Measurements from ENCODE around the gene CTNND1. TPM values are rescaled to one million over a fixed set of nuclear protein-coding genes. Genes with fewer than 3 reads are reported as not detected.

Gene CTNND1
- total and polyA plus RNA-seq, 2 of the 4 experiments (the other 2 are of a cell fraction), result 88.5 to 229 TPM

GRCh38 chr11:57785072-57785471 is 23.5 kb downstream of the CTNND1 start:
- H3K56ac ChIP-seq (ENCODE audit: extremely low read depth, insufficient read depth, low read length), result no peak overlapping the region
- H3K4me2 ChIP-seq (ENCODE audit: low read depth, low read length), result no peak overlapping the region
- no peak overlapping the region for H3K27ac ChIP-seq (ENCODE audit: insufficient read depth, low read length)
- H3K18ac ChIP-seq (ENCODE audit: low read depth, low read length), result no peak overlapping the region
- H2BK120ac ChIP-seq (ENCODE audit: low read depth, low read length), result no peak overlapping the region
- dilution Hi-C loops (cut with HindIII; ENCODE audit: low sequenced_read_pairs, unreplicated experiment), result no loop called here
- no peak overlapping the region for H3K14ac ChIP-seq (replicated peaks; ENCODE audit: low read depth, low read length)
- no peak overlapping the region for H2BK20ac ChIP-seq (ENCODE audit: low read depth, low read length)
- H4K8ac ChIP-seq (ENCODE audit: low read depth in 2 of 2, low read length in 2 of 2), result no peak overlapping the region
- H3K79me1 ChIP-seq (ENCODE audit: low read depth in 1 of 2, low read length in 2 of 2), result peaks cover 9 to 72% of the 10 kb centered on the region in 2 experiments; a peak in 2 of 4 replicates
- H3K9ac ChIP-seq (ENCODE audit: low read depth, low read length), result no peak overlapping the region
- H2AK9ac ChIP-seq (replicated peaks; ENCODE audit: low read depth, low read length, poor library complexity), result no peak overlapping the region
- TF ChIP-seq CTCF (conservative IDR thresholded peaks at IDR 0.05; ENCODE audit: low read depth, low read length), result no peak
- TF ChIP-seq NFE2L2 (IDR thresholded peaks at IDR 0.05; ENCODE audit: low read depth, low read length), result no peak
- TF ChIP-seq BHLHE40 (IDR thresholded peaks at IDR 0.05; ENCODE audit: low read depth, low read length), result no peak
- no peak for TF ChIP-seq FOS (IDR thresholded peaks at IDR 0.05; ENCODE audit: low read depth, low read length)
- TF ChIP-seq MAFK (IDR thresholded peaks at IDR 0.05; ENCODE audit: low read depth, low read length), result no peak
- TF ChIP-seq RFX5 (IDR thresholded peaks at IDR 0.05; ENCODE audit: low read depth, low read length), result no peak
- no peak for TF ChIP-seq MXI1 (IDR thresholded peaks at IDR 0.05; ENCODE audit: borderline replicate concordance, low read depth, low read length)
- no peak for TF ChIP-seq RAD21 (IDR thresholded peaks at IDR 0.05; ENCODE audit: low read length)
- TF ChIP-seq RCOR1 (IDR thresholded peaks at IDR 0.05; ENCODE audit: insufficient replicate concordance, low read length), result no peak
- TF ChIP-seq POLR2A (IDR thresholded peaks at IDR 0.05; ENCODE audit: low read depth, low read length), result no peak
- no peak for TF ChIP-seq MAZ (IDR thresholded peaks at IDR 0.05; ENCODE audit: borderline replicate concordance, low read depth, low read length)
- no peak for TF ChIP-seq SMC3 (IDR thresholded peaks at IDR 0.05; ENCODE audit: low read depth, low read length)
- no peak for TF ChIP-seq ELK1 (IDR thresholded peaks at IDR 0.05; ENCODE audit: borderline replicate concordance, low read depth, low read length)
- no peak for TF ChIP-seq CEBPB (IDR thresholded peaks at IDR 0.05; ENCODE audit: low read depth, low read length)
- TF ChIP-seq CHD1 (IDR thresholded peaks at IDR 0.05; ENCODE audit: low read depth, low read length), result no peak
- TF ChIP-seq USF2 (IDR thresholded peaks at IDR 0.05; ENCODE audit: low read depth, low read length), result no peak
- CTCF ChIA-PET, result no interaction called here
- no CpG with 5 or more reads among the region's 2 CpGs for WGBS, 2 experiments (ENCODE audit: extremely low coverage in 2 of 2, insufficient read length in 1 of 2)
- H2AK5ac ChIP-seq (ENCODE audit: low read depth, low read length), result no peak overlapping the region
- no peak overlapping the region for H4K5ac ChIP-seq (ENCODE audit: low read depth, low read length)
- POLR2A ChIA-PET (ENCODE audit: unreplicated experiment), result interaction anchor here (1.2 kb wide), 1 partner anchor 20 kb away, joined by 3 read pairs; no protein-coding TSS in a partner anchor
- H4K91ac ChIP-seq (ENCODE audit: insufficient read depth, low read depth, low read length), result no peak overlapping the region
- H3K9me3 ChIP-seq (ENCODE audit: control insufficient read depth, insufficient read depth, low read length), result no peaks in the 10 kb centered on the region
- no peak overlapping the region for H2AFZ ChIP-seq (replicated peaks; ENCODE audit: low read length, poor library complexity)
- H4K20me1 ChIP-seq (ENCODE audit: insufficient read depth, low read length), result peaks cover 94% of the 10 kb centered on the region
- no peaks in the 10 kb centered on the region for H3K27me3 ChIP-seq (ENCODE audit: control insufficient read depth, insufficient read depth, low read length)
- no peak overlapping the region for H3K4me3 ChIP-seq (ENCODE audit: insufficient read depth, low read depth, low read length)
- H3K4ac ChIP-seq (ENCODE audit: low read depth, low read length), result no peak overlapping the region
- H2BK5ac ChIP-seq (ENCODE audit: low read depth, low read length, poor library complexity, severe bottlenecking), result no peak overlapping the region
- no peak for ATAC-seq (ENCODE audit: low read depth)
- H3K23ac ChIP-seq (ENCODE audit: low read depth, low read length), result no peak overlapping the region
- peaks cover 10% of the 10 kb centered on the region for H3K36me3 ChIP-seq (ENCODE audit: control insufficient read depth, insufficient read depth, low read length)
- peaks cover 14% of the 10 kb centered on the region; the same call in 1 of the 2 replicates for H3K9me1 ChIP-seq (ENCODE audit: insufficient read depth, low read length)
- intact Hi-C loops (cut with micrococcal nuclease), result no loop called here
- DNase-seq, result no peak
- peaks cover 14% of the 10 kb centered on the region for H3K4me1 ChIP-seq (ENCODE audit: control insufficient read depth, insufficient read depth, low read length)
- H2BK15ac ChIP-seq (ENCODE audit: low read depth, low read length), result no peak overlapping the region
- BruUV-seq (replicated peaks), result no TSS peak
- in situ Hi-C loops (cut with MboI; ENCODE audit: low sequenced_read_pairs), result no loop called here

Measured in IMR-90 (cell line).